ENCODE results near the gene PAFAH1B1. TPM values are rescaled to one million over a fixed set of nuclear protein-coding genes. Genes with fewer than 3 reads are reported as not detected.
A peak's percentile ranks its signal among the peaks of the same experiment; 100 is the strongest.

Gene PAFAH1B1
- total and polyA plus RNA-seq, 10 of the 15 experiments (the other 5 are each of a cell fraction or from before 2014, with no cell fraction given) = 28.9 to 107 (median 49.1) TPM

DNA sequence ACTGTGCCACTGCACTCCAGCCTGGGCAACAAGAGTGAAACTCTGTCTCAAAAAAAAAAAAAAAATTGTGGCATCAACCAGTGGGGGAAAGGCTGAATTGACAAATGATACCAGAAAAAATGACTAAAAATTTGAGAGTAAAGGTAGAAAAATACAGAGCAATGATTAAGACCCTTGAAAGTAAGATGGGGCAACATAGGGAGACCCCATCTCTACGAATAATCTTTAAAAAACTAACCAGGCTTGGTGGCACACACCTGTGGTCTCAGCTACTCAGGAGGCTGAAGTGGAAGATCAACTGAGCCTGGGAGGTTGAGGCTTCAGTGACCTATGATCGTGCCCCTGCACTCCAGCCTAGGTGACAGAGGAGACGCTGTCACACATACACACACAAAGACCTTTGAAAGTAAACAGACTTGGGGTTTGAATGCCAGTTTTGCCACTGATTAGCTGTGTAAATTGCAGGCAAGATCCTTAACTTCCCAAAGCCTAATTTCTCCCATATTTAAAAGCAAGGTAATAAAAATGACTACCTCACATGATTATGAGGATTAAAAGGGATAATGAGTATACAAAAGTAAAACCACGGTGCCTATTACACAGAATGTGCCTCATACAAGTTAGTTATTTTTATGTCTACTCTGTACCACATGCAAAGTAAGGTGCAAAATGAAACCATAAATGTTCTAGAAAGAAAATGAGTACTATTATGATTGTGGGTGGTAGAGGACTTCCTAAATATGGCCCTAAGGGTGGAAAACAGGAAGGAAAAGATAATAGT is 21.7 kb upstream of the PAFAH1B1 start (continued):
- TF ChIP-seq, protein P1, sequence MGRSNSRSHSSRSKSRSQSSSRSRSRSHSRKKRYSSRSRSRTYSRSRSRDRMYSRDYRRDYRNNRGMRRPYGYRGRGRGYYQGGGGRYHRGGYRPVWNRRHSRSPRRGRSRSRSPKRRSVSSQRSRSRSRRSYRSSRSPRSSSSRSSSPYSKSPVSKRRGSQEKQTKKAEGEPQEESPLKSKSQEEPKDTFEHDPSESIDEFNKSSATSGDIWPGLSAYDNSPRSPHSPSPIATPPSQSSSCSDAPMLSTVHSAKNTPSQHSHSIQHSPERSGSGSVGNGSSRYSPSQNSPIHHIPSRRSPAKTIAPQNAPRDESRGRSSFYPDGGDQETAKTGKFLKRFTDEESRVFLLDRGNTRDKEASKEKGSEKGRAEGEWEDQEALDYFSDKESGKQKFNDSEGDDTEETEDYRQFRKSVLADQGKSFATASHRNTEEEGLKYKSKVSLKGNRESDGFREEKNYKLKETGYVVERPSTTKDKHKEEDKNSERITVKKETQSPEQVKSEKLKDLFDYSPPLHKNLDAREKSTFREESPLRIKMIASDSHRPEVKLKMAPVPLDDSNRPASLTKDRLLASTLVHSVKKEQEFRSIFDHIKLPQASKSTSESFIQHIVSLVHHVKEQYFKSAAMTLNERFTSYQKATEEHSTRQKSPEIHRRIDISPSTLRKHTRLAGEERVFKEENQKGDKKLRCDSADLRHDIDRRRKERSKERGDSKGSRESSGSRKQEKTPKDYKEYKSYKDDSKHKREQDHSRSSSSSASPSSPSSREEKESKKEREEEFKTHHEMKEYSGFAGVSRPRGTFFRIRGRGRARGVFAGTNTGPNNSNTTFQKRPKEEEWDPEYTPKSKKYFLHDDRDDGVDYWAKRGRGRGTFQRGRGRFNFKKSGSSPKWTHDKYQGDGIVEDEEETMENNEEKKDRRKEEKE (IDR thresholded peaks at IDR 0.05) = no peak
- 0 out of 2 replicates have a peak, but pooled peaks have one; percentile 13 for TF ChIP-seq TBL1XR1 (IDR thresholded peaks at IDR 0.05; ENCODE audit: low read depth, low read length)
- TF ChIP-seq, protein P2, sequence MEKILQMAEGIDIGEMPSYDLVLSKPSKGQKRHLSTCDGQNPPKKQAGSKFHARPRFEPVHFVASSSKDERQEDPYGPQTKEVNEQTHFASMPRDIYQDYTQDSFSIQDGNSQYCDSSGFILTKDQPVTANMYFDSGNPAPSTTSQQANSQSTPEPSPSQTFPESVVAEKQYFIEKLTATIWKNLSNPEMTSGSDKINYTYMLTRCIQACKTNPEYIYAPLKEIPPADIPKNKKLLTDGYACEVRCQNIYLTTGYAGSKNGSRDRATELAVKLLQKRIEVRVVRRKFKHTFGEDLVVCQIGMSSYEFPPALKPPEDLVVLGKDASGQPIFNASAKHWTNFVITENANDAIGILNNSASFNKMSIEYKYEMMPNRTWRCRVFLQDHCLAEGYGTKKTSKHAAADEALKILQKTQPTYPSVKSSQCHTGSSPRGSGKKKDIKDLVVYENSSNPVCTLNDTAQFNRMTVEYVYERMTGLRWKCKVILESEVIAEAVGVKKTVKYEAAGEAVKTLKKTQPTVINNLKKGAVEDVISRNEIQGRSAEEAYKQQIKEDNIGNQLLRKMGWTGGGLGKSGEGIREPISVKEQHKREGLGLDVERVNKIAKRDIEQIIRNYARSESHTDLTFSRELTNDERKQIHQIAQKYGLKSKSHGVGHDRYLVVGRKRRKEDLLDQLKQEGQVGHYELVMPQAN (conservative IDR thresholded peaks at IDR 0.05) = no peak
- 0 out of 4 replicates have a peak, but pooled peaks of 1 of the 2 experiments have one; percentile 9 for TF ChIP-seq BHLHE40 (IDR thresholded peaks at IDR 0.05; ENCODE audit: borderline replicate concordance in 1 of 2, low read depth in 2 of 2, low read length in 1 of 2)
- no peak for TF ChIP-seq MEF2B (IDR thresholded peaks at IDR 0.05; ENCODE audit: partially characterized antibody, poor library complexity, severe bottlenecking)
- peak; percentile 84 to 94 for TF ChIP-seq SRF (IDR thresholded peaks at IDR 0.05; ENCODE audit: low read depth in 2 of 2, low read length in 2 of 2)
- TF ChIP-seq ZNF207 (IDR thresholded peaks at IDR 0.05; ENCODE audit: borderline replicate concordance) = no peak
- TF ChIP-seq, protein P3, sequence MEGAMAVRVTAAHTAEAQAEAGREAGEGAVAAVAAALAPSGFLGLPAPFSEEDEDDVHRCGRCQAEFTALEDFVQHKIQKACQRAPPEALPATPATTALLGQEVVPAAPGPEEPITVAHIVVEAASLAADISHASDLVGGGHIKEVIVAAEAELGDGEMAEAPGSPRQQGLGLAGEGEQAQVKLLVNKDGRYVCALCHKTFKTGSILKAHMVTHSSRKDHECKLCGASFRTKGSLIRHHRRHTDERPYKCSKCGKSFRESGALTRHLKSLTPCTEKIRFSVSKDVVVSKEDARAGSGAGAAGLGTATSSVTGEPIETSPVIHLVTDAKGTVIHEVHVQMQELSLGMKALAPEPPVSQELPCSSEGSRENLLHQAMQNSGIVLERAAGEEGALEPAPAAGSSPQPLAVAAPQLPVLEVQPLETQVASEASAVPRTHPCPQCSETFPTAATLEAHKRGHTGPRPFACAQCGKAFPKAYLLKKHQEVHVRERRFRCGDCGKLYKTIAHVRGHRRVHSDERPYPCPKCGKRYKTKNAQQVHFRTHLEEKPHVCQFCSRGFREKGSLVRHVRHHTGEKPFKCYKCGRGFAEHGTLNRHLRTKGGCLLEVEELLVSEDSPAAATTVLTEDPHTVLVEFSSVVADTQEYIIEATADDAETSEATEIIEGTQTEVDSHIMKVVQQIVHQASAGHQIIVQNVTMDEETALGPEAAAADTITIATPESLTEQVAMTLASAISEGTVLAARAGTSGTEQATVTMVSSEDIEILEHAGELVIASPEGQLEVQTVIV (IDR thresholded peaks at IDR 0.05; ENCODE audit: borderline replicate concordance, partially characterized antibody) = no peak
- TF ChIP-seq, protein P4, sequence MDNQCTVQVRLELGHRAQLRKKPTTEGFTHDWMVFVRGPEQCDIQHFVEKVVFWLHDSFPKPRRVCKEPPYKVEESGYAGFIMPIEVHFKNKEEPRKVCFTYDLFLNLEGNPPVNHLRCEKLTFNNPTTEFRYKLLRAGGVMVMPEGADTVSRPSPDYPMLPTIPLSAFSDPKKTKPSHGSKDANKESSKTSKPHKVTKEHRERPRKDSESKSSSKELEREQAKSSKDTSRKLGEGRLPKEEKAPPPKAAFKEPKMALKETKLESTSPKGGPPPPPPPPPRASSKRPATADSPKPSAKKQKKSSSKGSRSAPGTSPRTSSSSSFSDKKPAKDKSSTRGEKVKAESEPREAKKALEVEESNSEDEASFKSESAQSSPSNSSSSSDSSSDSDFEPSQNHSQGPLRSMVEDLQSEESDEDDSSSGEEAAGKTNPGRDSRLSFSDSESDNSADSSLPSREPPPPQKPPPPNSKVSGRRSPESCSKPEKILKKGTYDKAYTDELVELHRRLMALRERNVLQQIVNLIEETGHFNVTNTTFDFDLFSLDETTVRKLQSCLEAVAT (IDR thresholded peaks at IDR 0.05) = no peak
- TF ChIP-seq ASH2L (IDR thresholded peaks at IDR 0.05; ENCODE audit: borderline replicate concordance, low read depth) = peak; percentile 83; the same call in 1 of the 2 replicates
- TF ChIP-seq, protein P5, sequence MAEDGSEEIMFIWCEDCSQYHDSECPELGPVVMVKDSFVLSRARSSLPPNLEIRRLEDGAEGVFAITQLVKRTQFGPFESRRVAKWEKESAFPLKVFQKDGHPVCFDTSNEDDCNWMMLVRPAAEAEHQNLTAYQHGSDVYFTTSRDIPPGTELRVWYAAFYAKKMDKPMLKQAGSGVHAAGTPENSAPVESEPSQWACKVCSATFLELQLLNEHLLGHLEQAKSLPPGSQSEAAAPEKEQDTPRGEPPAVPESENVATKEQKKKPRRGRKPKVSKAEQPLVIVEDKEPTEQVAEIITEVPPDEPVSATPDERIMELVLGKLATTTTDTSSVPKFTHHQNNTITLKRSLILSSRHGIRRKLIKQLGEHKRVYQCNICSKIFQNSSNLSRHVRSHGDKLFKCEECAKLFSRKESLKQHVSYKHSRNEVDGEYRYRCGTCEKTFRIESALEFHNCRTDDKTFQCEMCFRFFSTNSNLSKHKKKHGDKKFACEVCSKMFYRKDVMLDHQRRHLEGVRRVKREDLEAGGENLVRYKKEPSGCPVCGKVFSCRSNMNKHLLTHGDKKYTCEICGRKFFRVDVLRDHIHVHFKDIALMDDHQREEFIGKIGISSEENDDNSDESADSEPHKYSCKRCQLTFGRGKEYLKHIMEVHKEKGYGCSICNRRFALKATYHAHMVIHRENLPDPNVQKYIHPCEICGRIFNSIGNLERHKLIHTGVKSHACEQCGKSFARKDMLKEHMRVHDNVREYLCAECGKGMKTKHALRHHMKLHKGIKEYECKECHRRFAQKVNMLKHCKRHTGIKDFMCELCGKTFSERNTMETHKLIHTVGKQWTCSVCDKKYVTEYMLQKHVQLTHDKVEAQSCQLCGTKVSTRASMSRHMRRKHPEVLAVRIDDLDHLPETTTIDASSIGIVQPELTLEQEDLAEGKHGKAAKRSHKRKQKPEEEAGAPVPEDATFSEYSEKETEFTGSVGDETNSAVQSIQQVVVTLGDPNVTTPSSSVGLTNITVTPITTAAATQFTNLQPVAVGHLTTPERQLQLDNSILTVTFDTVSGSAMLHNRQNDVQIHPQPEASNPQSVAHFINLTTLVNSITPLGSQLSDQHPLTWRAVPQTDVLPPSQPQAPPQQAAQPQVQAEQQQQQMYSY (CRISPR knock-in tag; IDR thresholded peaks at IDR 0.05) = no peak
- TF ChIP-seq POLR2A (IDR thresholded peaks at IDR 0.05; ENCODE audit: low read depth, low read length) = no peak
